SU-DHL-6 (cell line): Measurements from ENCODE around the gene SPNS2.

ENCODE experiments used
- EZH2phosphoT487 ChIP-seq: fragments of 200-600 bp; sonication (generic), shearing (Covaris generic); conservative IDR thresholded peaks from 2 replicates; pipeline ENCODE4 v1.6.1; 2018; ENCODE audit warnings: mild to moderate bottlenecking, antibody characterized with exemption, low read length, moderate library complexity, mixed read lengths
- TF ChIP-seq, protein P1 (sequence below): fragments of 200-600 bp; sonication (generic); IDR thresholded peaks from one replicate; pipeline ENCODE4 v1.5.1; 2017; ENCODE audit warnings: antibody characterized with exemption, mild to moderate bottlenecking, low read length, moderate library complexity; ENCODE audit not compliant: insufficient read depth, poor library complexity, severe bottlenecking

DNA sequence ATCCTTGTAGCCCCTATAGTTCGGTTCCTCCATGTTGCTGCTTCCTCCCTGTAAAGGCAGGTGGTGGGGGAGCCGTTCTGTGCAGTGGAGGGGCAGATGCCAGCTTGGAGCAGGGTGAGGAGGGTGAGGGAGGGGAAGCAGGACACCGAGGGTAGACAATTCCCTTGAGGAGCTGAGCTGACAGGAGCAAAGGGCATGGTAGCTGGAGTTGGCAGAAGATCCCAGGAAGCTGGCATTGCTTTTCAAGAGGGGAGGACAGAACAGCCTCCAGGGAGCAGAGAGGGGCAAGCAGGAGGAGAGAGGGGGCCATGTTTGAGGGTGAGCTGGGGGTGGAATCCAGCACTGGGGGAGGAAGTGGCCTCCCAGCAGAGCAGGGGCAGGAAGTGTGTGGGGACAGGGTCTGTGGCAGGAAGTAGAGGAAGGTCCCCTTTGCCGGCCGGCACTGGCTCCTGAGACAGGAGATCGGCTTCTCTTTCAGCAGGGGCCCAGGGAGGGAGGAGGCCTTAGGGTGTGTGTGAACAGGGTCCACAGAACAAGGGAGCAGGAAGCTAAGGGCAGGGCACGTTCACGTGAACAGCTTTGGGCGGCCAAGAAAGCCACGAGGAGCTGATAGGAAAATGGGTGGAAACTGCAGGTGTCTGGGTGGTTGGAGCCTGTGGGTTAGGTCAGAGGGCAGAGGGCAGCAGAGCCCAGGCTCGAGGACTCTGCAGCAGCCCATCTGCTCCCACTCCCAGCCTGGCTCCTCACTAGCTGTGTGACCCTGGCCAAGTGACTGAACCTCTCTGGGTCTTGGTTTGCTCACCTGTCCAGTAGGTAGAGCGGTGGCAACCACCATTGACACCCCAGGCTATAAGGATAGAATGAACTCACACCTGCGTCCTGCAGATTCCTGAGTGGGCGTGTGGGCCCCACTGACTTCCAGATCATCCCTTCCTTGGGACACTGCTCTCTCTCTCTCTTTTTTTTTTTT, 17.5 kb upstream of the SPNS2 start:
- TF ChIP-seq, protein P1, sequence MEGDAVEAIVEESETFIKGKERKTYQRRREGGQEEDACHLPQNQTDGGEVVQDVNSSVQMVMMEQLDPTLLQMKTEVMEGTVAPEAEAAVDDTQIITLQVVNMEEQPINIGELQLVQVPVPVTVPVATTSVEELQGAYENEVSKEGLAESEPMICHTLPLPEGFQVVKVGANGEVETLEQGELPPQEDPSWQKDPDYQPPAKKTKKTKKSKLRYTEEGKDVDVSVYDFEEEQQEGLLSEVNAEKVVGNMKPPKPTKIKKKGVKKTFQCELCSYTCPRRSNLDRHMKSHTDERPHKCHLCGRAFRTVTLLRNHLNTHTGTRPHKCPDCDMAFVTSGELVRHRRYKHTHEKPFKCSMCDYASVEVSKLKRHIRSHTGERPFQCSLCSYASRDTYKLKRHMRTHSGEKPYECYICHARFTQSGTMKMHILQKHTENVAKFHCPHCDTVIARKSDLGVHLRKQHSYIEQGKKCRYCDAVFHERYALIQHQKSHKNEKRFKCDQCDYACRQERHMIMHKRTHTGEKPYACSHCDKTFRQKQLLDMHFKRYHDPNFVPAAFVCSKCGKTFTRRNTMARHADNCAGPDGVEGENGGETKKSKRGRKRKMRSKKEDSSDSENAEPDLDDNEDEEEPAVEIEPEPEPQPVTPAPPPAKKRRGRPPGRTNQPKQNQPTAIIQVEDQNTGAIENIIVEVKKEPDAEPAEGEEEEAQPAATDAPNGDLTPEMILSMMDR = no peak
- TF ChIP-seq EZH2phosphoT487 = no peak
